HL-60 (cell line): ENCODE measurements around the gene ANKH.

Source experiments
- POLR2AphosphoS5 ChIP-seq: IDR thresholded peaks from 2 replicates; pipeline ENCODE4 v1.6.1; 2012; ENCODE audit warnings: low read depth
- TF ChIP-seq, protein P1 (sequence below): IDR thresholded peaks from one replicate; pipeline ENCODE4 v1.5.1; 2011; ENCODE audit warnings: low read length, control low read depth, inconsistent platforms; ENCODE audit not compliant: insufficient read depth

DNA sequence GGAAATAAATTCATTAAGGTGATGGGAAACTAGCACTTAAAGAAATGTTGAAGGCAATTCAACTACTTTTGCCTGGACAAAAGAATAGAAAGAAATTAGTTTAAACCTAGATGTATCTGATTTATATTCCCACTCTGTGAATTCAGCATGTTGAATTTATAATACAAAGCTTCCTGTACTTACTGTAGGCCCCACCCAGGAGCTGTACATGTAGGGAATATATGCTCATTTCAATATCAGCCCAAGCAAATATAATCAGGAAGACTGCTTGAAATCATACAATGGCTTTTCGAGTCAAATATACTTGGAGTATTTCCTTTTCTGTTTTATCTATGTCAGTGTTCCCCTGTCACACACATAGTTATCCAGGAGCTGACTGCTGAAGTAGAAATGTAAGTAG is 105.0 kb downstream of the ANKH start:
- TF ChIP-seq, protein P1, sequence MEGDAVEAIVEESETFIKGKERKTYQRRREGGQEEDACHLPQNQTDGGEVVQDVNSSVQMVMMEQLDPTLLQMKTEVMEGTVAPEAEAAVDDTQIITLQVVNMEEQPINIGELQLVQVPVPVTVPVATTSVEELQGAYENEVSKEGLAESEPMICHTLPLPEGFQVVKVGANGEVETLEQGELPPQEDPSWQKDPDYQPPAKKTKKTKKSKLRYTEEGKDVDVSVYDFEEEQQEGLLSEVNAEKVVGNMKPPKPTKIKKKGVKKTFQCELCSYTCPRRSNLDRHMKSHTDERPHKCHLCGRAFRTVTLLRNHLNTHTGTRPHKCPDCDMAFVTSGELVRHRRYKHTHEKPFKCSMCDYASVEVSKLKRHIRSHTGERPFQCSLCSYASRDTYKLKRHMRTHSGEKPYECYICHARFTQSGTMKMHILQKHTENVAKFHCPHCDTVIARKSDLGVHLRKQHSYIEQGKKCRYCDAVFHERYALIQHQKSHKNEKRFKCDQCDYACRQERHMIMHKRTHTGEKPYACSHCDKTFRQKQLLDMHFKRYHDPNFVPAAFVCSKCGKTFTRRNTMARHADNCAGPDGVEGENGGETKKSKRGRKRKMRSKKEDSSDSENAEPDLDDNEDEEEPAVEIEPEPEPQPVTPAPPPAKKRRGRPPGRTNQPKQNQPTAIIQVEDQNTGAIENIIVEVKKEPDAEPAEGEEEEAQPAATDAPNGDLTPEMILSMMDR, result no peak
- TF ChIP-seq POLR2AphosphoS5, result no peak
